Natural killer cell treated with Interleukin-12 subunit alpha and Interleukin-12 subunit beta and Interleukin-15 and Interleukin-18, amount 100 ng/mL, for 72 hours (primary cell): Measurements from ENCODE around the gene ARHGAP36. TPM values are rescaled to one million over a fixed set of nuclear protein-coding genes. Genes with fewer than 3 reads are reported as not detected.

Experiments
- ATAC-seq, 2 donors: fragments of 150-1000 bp; cut with Tn5 transposase in 1 of 2; sonication (Bioruptor Pico), chemical (Tn5 transposase) in 1 of 2; 2 replicates each; pipeline ENCODE4 v1.10.0; 2021
- DNase-seq: peaks from one replicate; pipeline ENCODE4 v3.0.0; 2022; ENCODE audit warnings: low spot score
- H3K27ac Mint-ChIP-seq, 2 donors: 1 replicate in 1 of 2; 2 replicates in 1 of 2; pipeline ENCODE4 v1.8.0; 2022; ENCODE audit warnings: mixed read lengths in 2 of 2, mild to moderate bottlenecking in 1 of 2, moderate library complexity in 1 of 2
- H3K27me3 Mint-ChIP-seq, 2 donors: 1 replicate in 1 of 2; 2 replicates in 1 of 2; pipeline ENCODE4 v1.8.0; 2022; ENCODE audit warnings: mixed read lengths in 2 of 2
- H3K36me3 Mint-ChIP-seq: one replicate; pipeline ENCODE4 v1.8.0; 2022; ENCODE audit warnings: mixed read lengths
- H3K4me1 Mint-ChIP-seq, 2 donors: 1 replicate in 1 of 2; 2 replicates in 1 of 2; pipeline ENCODE4 v1.8.0; 2022; ENCODE audit warnings: low read depth in 2 of 2, mixed read lengths in 2 of 2, mild to moderate bottlenecking in 1 of 2
- H3K4me3 Mint-ChIP-seq: one replicate; pipeline ENCODE4 v1.8.0; 2022; ENCODE audit warnings: mixed read lengths
- H3K9me3 Mint-ChIP-seq: 2 replicates; pipeline ENCODE4 v1.8.0; 2022; ENCODE audit warnings: mixed read lengths
- total RNA-seq, 2 donors: library from RNA; stranded (reverse); gene quantifications; one replicate each; pipeline ENCODE4 v1.2.3, GENCODE V29; 2022

ARHGAP36 gene
- total RNA-seq, 2 donors from 2014 or later, result not detected

- peaks cover 15 to 21% of the 10 kb centered on the region in 2 donors for H3K27me3 Mint-ChIP-seq
Observed at GRCh38 chrX:131059246-131059645, 1.1 kb downstream of the ARHGAP36 start.

GRCh38 chrX:131060147-131060546, 2.0 kb downstream of the ARHGAP36 start:
- Mint-ChIP-seq H3K4me3 (no peak overlapping the region), H3K9me3 (no peaks in the 10 kb centered on the region), H3K36me3 (no peaks in the 10 kb centered on the region), H3K4me1 (no peaks in the 10 kb centered on the region), H3K27me3 (peaks cover 19 to 26% of the 10 kb centered on the region in 2 donors), H3K27ac (no peak overlapping the region)
- ATAC-seq (peak in 1 of 2 donors; percentile 36), DNase-seq (no peak)

More at GRCh38 chrX:131059246-131059645, 1.1 kb downstream of the ARHGAP36 start:
- H3K27ac Mint-ChIP-seq, result no peak overlapping the region
- no peaks in the 10 kb centered on the region for H3K9me3 Mint-ChIP-seq
- H3K4me1 Mint-ChIP-seq, result no peaks in the 10 kb centered on the region
- DNase-seq (no peak), ATAC-seq (no peak)
- no peak overlapping the region for H3K4me3 Mint-ChIP-seq
- H3K36me3 Mint-ChIP-seq, result no peaks in the 10 kb centered on the region

- ATAC-seq (no peak), DNase-seq (no peak)
- peaks cover 20 to 25% of the 10 kb centered on the region in 2 donors for H3K27me3 Mint-ChIP-seq
- H3K36me3 Mint-ChIP-seq, result no peaks in the 10 kb centered on the region
- H3K9me3 Mint-ChIP-seq, result no peaks in the 10 kb centered on the region
- no peaks in the 10 kb centered on the region for H3K4me1 Mint-ChIP-seq
- no peak overlapping the region for H3K4me3 Mint-ChIP-seq
- H3K27ac Mint-ChIP-seq, result no peak overlapping the region
Observed at GRCh38 chrX:131061306-131061705, 3.2 kb downstream of the ARHGAP36 start.

- Mint-ChIP-seq H3K36me3 (no peaks in the 10 kb centered on the region), H3K4me3 (no peak overlapping the region), H3K27me3 (peaks cover 20 to 28% of the 10 kb centered on the region in 2 donors), H3K4me1 (no peaks in the 10 kb centered on the region), H3K9me3 (no peaks in the 10 kb centered on the region), H3K27ac (no peak overlapping the region)
- ATAC-seq (no peak), DNase-seq (no peak)
Observed at GRCh38 chrX:131063613-131064012, 5.5 kb downstream of the ARHGAP36 start.

DNA sequence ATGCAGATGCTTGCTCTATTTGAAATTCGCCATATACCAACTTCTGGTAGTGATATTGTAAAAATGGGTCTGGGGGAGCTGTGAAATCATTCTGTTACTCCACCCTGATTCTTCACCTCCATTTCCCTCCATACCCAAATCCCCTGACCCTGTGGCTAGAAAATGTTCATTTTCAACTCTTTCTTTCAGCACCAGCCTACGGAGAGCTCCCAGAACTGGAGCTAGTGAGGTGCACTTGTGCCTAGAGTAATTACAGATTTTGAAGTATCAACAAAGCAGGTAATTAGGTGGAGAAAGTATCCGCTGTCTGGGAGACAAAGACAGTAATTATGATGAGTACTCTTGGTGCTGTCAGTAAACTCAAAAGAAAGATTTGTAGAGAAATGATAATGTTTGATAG, 8.1 kb downstream of the ARHGAP36 start:
- H3K9me3 Mint-ChIP-seq, result no peaks in the 10 kb centered on the region
- H3K4me1 Mint-ChIP-seq, result no peaks in the 10 kb centered on the region
- DNase-seq (no peak), ATAC-seq (no peak)
- H3K27me3 Mint-ChIP-seq, result peaks cover 20 to 32% of the 10 kb centered on the region in 2 donors
- H3K27ac Mint-ChIP-seq, result no peak overlapping the region
- no peaks in the 10 kb centered on the region for H3K36me3 Mint-ChIP-seq
- no peak overlapping the region for H3K4me3 Mint-ChIP-seq

DNA sequence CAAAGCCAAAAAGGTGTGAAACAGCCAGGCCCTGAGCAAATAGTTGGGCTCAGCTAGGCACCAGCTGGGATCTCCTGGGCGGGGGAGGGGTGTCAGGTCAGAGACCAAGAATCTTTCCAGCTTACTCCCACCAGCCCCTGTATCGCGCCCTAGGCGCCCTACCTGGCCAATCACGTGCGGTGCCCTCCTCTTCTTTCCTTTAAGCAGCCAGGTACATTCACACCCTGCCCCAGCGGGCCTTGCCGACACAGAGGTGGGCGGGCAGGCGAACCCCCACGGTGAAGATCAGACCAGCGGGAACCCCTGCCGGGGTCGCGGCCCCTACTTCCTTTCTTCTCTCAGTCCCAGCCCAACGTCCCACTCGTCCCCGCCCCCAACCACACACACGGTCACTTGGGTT, 9.1 kb downstream of the ARHGAP36 start:
- peaks cover 29 to 39% of the 10 kb centered on the region in 2 donors for H3K27me3 Mint-ChIP-seq
- H3K36me3 Mint-ChIP-seq, result no peaks in the 10 kb centered on the region
- H3K4me3 Mint-ChIP-seq, result no peak overlapping the region
- no peak overlapping the region for H3K27ac Mint-ChIP-seq
- DNase-seq (no peak), ATAC-seq (no peak)
- H3K4me1 Mint-ChIP-seq, result no peaks in the 10 kb centered on the region
- H3K9me3 Mint-ChIP-seq, result no peaks in the 10 kb centered on the region

- Mint-ChIP-seq H3K4me3 (no peak overlapping the region), H3K4me1 (no peaks in the 10 kb centered on the region), H3K9me3 (no peaks in the 10 kb centered on the region), H3K36me3 (no peaks in the 10 kb centered on the region), H3K27me3 (peaks cover 36 to 44% of the 10 kb centered on the region in 2 donors), H3K27ac (no peak overlapping the region)
- no peak for DNase-seq
- no peak for ATAC-seq
Observed at GRCh38 chrX:131067846-131068745, 9.9 kb downstream of the ARHGAP36 start.

DNA sequence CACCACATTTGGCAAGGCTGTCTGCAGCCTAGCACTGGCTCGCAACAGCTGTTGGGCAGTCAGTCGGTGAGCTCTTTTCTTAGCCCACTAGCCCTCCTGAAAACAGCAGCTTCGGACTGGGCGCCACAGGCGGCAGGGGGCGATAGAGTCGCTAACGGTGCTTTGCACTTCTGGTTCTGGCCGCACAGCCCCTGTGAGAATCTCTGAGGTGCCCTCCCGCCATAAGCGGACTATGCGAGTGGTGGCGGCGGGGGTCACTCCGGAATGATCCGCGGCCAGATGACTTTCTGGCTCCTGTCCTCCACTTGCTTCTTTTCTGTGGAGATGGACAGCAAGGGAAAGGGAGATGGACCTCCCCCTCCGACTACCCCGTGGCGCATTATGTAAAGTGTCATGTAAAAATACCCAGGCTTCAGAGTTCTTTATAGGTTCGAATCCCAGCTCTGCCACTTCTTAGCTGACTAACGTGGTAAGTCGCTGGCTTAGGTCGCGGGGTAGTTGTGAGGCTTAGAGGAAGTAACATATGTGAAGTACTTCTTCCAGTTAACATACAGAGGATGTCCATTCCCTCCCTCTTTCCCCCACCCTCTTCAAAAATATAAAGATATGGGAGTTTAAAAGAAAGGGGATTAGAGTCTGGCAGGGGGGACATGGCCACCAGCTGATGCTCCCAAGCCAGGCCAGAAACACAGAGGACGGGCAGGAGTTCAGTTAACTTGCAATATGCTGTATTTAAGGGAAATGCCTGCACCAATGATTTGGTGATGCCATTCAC, 11.0 kb downstream of the ARHGAP36 start:
- Mint-ChIP-seq H3K9me3 (no peaks in the 10 kb centered on the region), H3K27me3 (peaks cover 37 to 42% of the 10 kb centered on the region in 2 donors), H3K4me3 (no peak overlapping the region), H3K4me1 (no peaks in the 10 kb centered on the region), H3K27ac (no peak overlapping the region), H3K36me3 (no peaks in the 10 kb centered on the region)
- ATAC-seq, result no peak
- DNase-seq, result no peak

- H3K4me3 Mint-ChIP-seq, result no peak overlapping the region
- H3K27ac Mint-ChIP-seq, result no peak overlapping the region
- H3K36me3 Mint-ChIP-seq, result no peaks in the 10 kb centered on the region
- no peak for DNase-seq
- H3K27me3 Mint-ChIP-seq, result peaks cover 29 to 37% of the 10 kb centered on the region in 2 donors
- no peaks in the 10 kb centered on the region for H3K9me3 Mint-ChIP-seq
- peak in 1 of 2 donors; percentile 45 for ATAC-seq
- H3K4me1 Mint-ChIP-seq, result no peaks in the 10 kb centered on the region
Observed at GRCh38 chrX:131072871-131073571, 14.9 kb downstream of the ARHGAP36 start.

DNA sequence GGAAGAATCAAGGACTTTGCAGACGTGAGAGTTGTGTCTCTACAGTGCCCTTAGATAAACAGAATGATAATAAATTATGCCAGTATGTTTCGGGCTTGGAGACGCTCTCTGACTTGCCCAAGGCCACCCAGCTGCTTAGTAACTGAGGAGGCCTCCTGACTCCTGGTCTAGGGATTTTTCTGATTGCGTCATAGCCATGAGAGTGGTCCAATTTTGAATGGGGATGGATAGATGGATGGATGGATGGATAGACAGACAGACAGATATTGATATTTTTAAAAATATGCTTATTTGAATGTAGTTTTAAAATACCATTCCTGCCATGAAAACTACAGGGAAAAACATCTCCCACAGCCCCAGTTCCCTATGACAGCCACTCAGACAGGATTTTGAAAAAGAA, 15.5 kb downstream of the ARHGAP36 start:
- DNase-seq (no peak), ATAC-seq (no peak)
- Mint-ChIP-seq H3K36me3 (no peaks in the 10 kb centered on the region), H3K27me3 (peaks cover 31 to 37% of the 10 kb centered on the region in 2 donors), H3K4me1 (no peaks in the 10 kb centered on the region), H3K27ac (no peak overlapping the region), H3K4me3 (no peak overlapping the region), H3K9me3 (no peaks in the 10 kb centered on the region)

- Mint-ChIP-seq H3K4me1 (no peaks in the 10 kb centered on the region), H3K27ac (no peak overlapping the region), H3K4me3 (no peak overlapping the region), H3K9me3 (no peaks in the 10 kb centered on the region), H3K27me3 (peaks cover 50 to 61% of the 10 kb centered on the region in 2 donors), H3K36me3 (no peaks in the 10 kb centered on the region)
- DNase-seq (no peak), ATAC-seq (no peak)
Observed at GRCh38 chrX:131081772-131082740, 23.9 kb downstream of the ARHGAP36 start.

DNA sequence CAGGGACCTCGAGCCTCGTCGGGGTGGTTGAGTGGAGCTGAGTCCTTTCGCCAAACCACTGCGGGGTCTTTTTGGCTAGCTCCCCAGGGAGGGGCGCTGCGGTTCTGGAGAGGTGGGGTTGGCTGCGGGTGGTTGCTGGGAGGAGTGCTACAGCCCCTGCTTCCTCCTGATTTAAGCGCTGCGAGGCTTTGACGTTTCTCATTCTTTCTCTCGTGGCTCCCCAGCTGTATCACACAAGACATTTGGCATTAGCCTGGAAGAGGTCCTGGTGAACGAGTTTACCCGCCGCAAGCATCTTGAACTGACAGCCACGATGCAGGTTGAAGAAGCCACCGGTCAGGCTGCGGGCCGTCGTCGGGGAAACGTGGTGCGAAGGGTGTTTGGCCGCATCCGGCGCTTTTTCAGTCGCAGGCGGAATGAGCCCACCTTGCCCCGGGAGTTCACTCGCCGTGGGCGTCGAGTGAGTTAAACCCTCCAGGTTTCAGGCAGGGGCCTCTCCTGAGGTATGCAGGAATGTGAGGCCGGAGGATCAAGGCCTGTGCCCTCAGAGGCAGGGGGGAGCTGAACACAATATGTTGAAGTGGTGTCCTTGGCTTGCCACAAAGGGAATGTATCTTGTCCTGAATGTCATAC, 25.5 kb downstream of the ARHGAP36 start:
- Mint-ChIP-seq H3K36me3 (no peaks in the 10 kb centered on the region), H3K27ac (no peak overlapping the region), H3K9me3 (no peaks in the 10 kb centered on the region), H3K4me3 (no peak overlapping the region), H3K27me3 (peaks cover 50 to 66% of the 10 kb centered on the region in 2 donors), H3K4me1 (no peaks in the 10 kb centered on the region)
- no peak for ATAC-seq
- no peak for DNase-seq
